ENCODE measurements around the gene OVCH1. TPM values are rescaled to one million over a fixed set of nuclear protein-coding genes. Genes with fewer than 3 reads are reported as not detected.

Gene OVCH1
- total RNA-seq, 2 experiments from 2014 or later: not detected

DNA sequence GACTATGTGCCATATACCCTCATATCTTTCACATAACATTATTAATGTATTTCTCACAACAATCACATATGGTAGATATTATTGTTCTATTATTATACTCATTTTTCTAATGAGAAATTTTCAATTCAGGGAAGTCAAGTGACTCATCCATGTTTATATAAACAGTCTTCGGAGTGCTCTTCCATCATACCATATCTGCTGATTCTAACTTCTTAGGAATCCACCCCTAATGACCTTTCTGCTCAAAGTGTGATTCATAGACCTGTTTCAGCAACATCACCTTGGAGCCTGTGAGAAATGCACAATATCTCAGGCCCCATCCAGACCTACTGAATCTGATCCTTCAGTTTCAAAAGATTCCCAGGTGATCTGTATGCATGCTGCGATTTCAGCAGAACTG is 39.8 kb upstream of the OVCH1 start:
- peaks cover 0 to 6% of the 10 kb centered on the region in 2 experiments for H3K27me3 ChIP-seq (ENCODE audit: control insufficient read depth in 1 of 2, insufficient read depth in 2 of 2, low read length in 2 of 2)
- H3K36me3 ChIP-seq (ENCODE audit: insufficient read depth, low read length): no peaks in the 10 kb centered on the region
- Mint-ChIP-seq H3K27ac (no peak overlapping the region), H3K27me3 (peaks cover 23% of the 10 kb centered on the region), H3K4me1 (ENCODE audit: low read depth) (no peaks in the 10 kb centered on the region), H3K4me3 (no peak overlapping the region), H3K9me3 (no peaks in the 10 kb centered on the region), H3K36me3 (ENCODE audit: low read depth) (no peaks in the 10 kb centered on the region)
- CTCF ChIA-PET: no interaction called here
- intact Hi-C loops (cut with DNase I, micrococcal nuclease): no loop called here
- no peak overlapping the region for H3K4me3 ChIP-seq (ENCODE audit: low read length)
- TF ChIP-seq, protein P1, sequence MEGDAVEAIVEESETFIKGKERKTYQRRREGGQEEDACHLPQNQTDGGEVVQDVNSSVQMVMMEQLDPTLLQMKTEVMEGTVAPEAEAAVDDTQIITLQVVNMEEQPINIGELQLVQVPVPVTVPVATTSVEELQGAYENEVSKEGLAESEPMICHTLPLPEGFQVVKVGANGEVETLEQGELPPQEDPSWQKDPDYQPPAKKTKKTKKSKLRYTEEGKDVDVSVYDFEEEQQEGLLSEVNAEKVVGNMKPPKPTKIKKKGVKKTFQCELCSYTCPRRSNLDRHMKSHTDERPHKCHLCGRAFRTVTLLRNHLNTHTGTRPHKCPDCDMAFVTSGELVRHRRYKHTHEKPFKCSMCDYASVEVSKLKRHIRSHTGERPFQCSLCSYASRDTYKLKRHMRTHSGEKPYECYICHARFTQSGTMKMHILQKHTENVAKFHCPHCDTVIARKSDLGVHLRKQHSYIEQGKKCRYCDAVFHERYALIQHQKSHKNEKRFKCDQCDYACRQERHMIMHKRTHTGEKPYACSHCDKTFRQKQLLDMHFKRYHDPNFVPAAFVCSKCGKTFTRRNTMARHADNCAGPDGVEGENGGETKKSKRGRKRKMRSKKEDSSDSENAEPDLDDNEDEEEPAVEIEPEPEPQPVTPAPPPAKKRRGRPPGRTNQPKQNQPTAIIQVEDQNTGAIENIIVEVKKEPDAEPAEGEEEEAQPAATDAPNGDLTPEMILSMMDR (IDR thresholded peaks at IDR 0.05): no peak
- no peaks in the 10 kb centered on the region for H3K9me3 ChIP-seq (ENCODE audit: control insufficient read depth in 1 of 2, insufficient read depth in 1 of 2, low read length in 2 of 2)
- no peak for ATAC-seq (ENCODE audit: poor library complexity)
- POLR2A ChIA-PET: no interaction called here
- H3K4me1 ChIP-seq (ENCODE audit: insufficient read depth, low read length): no peaks in the 10 kb centered on the region
- H3K27ac ChIP-seq (ENCODE audit: low read depth in 1 of 2, low read length in 2 of 2): no peak overlapping the region
- no peak for DNase-seq

DNA sequence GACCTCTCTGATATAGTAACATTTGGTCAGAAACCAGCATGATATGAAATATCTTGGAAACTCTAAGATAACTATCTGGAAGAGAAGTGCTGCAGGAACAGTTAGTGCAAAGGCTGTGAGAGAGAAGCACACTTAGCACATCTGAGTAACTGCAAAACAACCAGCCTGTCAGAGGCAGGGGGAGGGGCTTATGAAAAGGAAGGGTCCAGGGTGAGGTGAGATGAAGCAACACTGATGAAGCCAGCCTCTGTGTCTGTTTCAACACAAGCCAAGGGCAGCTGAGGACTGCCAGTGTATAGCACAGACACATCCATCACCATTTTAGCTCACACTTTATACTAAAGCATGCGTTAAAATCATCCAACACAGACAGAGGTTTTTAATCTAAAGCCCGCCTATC is 37.4 kb upstream of the OVCH1 start:
- Histone ChIP-seq H3K4me3 (ENCODE audit: low read length) (no peak overlapping the region), H3K4me1 (ENCODE audit: insufficient read depth, low read length) (no peaks in the 10 kb centered on the region), H3K27ac (ENCODE audit: low read depth in 1 of 2, low read length in 2 of 2) (no peak overlapping the region), H3K27me3 (ENCODE audit: control insufficient read depth in 1 of 2, insufficient read depth in 2 of 2, low read length in 2 of 2) (peaks cover 4 to 8% of the 10 kb centered on the region in 2 experiments), H3K9me3 (ENCODE audit: control insufficient read depth in 1 of 2, insufficient read depth in 1 of 2, low read length in 2 of 2) (no peaks in the 10 kb centered on the region), H3K36me3 (ENCODE audit: insufficient read depth, low read length) (no peaks in the 10 kb centered on the region)
- Mint-ChIP-seq H3K9me3 (no peaks in the 10 kb centered on the region), H3K27ac (no peak overlapping the region), H3K4me3 (no peak overlapping the region), H3K36me3 (ENCODE audit: low read depth) (no peaks in the 10 kb centered on the region), H3K27me3 (peaks cover 37% of the 10 kb centered on the region), H3K4me1 (ENCODE audit: low read depth) (no peaks in the 10 kb centered on the region)
- TF ChIP-seq, protein P1 (IDR thresholded peaks at IDR 0.05): no peak
- ChIA-PET POLR2A (no interaction called here), CTCF (no interaction called here)
- intact Hi-C loops (cut with DNase I, micrococcal nuclease): no loop called here
- no peak for ATAC-seq (ENCODE audit: poor library complexity)
- DNase-seq: no peak

DNA sequence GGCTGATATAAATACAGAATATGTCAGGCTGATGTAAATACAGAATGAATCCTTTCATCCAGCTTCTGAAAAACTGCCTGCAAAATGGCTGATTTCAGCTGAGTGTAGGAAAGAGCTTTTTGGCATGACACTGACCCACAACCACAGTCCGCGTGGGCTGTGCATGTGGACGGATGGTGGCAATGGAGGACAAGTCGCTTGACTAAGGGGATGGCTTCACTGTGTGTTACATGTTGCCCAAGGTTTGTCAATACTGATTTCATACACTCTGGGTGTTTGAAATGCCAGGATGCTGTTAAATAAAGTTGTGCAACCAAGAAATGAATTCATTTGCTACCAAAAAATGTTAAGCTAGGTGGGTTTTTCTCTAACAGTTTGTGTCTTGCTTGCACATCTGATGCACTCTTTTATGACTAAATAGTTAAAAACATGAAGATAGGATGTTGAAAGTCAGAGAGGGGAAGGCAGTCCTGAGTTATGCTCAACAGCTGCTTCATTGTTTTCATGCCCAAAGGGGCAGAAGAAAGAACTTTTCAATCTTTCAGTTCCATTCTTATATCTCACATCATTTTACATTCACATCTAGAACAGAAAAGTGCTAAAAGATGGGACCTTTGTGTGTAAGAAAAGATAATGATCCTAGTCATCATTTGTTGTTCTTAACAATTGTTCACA is 36.5 kb upstream of the OVCH1 start:
- intact Hi-C loops (cut with DNase I, micrococcal nuclease): no loop called here
- Histone ChIP-seq H3K4me1 (ENCODE audit: insufficient read depth, low read length) (no peaks in the 10 kb centered on the region), H3K9me3 (ENCODE audit: control insufficient read depth in 1 of 2, insufficient read depth in 1 of 2, low read length in 2 of 2) (no peaks in the 10 kb centered on the region), H3K27me3 (ENCODE audit: control insufficient read depth in 1 of 2, insufficient read depth in 2 of 2, low read length in 2 of 2) (peaks cover 4 to 12% of the 10 kb centered on the region in 2 experiments), H3K36me3 (ENCODE audit: insufficient read depth, low read length) (no peaks in the 10 kb centered on the region), H3K27ac (ENCODE audit: low read depth in 1 of 2, low read length in 2 of 2) (no peak overlapping the region), H3K4me3 (ENCODE audit: low read length) (no peak overlapping the region)
- no peaks in the 10 kb centered on the region for H3K9me3 Mint-ChIP-seq
- no peaks in the 10 kb centered on the region for H3K36me3 Mint-ChIP-seq (ENCODE audit: low read depth)
- POLR2A ChIA-PET: no interaction called here
- H3K27me3 Mint-ChIP-seq: peaks cover 42% of the 10 kb centered on the region
- no peak for ATAC-seq (ENCODE audit: poor library complexity)
- H3K4me3 Mint-ChIP-seq: no peak overlapping the region
- CTCF ChIA-PET: no interaction called here
- TF ChIP-seq, protein P1 (IDR thresholded peaks at IDR 0.05): no peak
- H3K27ac Mint-ChIP-seq: no peak overlapping the region
- no peaks in the 10 kb centered on the region for H3K4me1 Mint-ChIP-seq (ENCODE audit: low read depth)
- no peak for DNase-seq

Measured in CD4-positive, alpha-beta T cell (primary cell).